GM19238 (cell line): Measurements from ENCODE around the gene NCOA7.

Source experiments
- DNase-seq: peaks from one replicate; pipeline ENCODE4 v3.0.0; 2011; ENCODE audit warnings: low spot score; ENCODE audit not compliant: insufficient read length

NCOA7 gene

DNA sequence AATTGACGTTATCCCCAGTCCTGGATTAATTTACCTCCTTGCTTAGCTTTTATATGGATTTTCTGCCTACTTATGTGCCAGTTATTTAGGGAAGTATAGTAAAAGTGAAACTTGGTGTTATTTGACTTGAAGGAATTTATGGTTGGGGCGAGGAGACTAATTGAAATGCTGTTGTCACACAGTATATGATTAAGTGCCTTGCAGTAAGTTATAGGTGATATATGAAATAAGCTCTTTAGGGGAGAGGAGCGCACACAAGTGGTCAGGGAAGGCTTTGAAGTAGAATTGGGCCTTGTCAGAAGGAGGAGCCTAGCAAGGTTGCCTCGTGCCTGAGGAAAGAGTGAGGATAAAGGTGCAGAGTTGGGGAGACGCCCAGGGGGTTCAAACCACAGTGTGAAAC is 20.5 kb downstream of the NCOA7 start:
- no peak for DNase-seq

- DNase-seq, result no peak
Observed at GRCh38 chr6:125812394-125813292, 21.9 kb downstream of the NCOA7 start.

- no peak for DNase-seq
Observed at GRCh38 chr6:125814481-125814880, 23.7 kb downstream of the NCOA7 start.

GRCh38 chr6:125815080-125815910 is 24.5 kb downstream of the NCOA7 start:
- DNase-seq, result no peak

DNA sequence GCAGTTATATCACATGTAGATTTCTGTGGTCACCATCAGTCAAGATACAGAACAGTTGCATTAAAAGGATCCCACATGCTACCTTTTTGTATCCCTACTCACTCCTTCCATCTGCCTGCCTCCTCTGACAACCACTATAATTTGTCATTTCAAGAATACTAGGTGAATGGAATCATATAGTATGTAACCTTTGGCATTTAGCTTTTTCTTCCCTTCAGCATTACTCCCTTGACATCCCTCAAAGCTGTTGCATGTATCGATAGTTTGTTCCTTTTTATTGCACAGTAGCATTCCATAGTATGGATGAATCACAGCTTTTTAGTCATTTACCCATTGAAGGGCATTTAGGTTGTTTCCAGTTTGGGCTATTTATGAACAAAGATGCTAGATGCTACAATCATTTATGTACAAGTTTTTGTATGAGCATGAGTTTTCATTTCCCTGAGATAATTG is 26.1 kb downstream of the NCOA7 start:
- no peak for DNase-seq

GRCh38 chr6:125818225-125818657 is 27.5 kb downstream of the NCOA7 start:
- no peak for DNase-seq

DNA sequence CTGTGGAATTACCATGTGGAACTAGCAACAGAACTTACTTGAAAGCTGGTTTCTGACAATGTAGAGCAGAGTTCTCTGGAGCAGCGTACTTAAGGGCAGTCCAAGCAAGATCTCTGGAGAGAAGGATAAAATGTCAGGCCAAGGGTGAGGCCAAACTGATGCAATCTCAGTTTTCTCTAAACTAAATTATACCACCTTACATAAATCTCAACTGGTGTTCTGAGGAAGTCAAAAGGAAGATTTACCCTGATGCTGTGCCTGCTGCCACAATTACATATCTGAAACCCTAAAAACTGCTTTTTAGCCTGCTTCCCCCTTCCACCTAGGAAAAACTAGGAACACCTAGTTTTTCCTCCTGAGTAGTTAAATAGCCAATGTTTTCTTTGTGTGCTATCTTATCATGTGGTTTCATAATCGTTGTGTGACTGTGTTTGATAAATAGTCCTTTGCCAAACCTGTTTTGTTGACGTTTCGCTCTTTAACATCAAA is 28.1 kb downstream of the NCOA7 start:
- no peak for DNase-seq

DNA sequence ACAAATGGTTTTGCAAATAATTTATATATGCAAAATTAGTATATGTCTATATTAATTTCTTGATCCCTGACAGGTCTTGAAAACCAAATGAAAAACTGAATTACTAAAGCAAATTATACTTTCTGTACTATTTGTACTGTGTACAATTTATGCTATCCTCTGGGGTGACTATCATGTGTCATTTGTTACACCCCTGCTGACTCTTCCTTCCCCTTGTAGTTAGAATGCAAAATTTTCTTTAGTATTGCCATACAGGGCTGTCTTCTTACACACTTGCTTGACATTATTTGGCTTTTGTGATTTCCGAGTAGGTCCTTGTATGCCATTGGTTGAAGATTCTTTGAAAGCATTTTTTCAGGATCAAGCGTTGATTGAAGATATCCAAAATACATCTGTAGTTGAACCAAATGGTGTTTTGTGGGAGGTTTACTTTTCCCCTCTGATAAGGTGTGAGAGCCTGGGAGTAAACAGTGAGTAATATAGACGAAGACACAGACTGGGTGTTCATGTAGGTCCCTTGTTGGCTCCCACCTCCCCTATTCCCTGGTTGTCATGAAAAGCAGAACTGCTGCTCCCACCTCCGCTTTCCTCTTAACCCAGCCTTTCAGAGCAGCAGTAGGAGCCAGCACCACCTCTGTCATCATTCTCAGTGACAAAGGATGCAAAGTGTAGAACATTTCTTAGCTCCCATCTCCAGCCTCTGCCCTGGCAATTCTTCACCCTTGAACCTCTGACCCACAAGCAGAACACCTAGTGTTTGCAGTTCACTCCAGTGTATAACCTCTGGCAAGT is 29.0 kb downstream of the NCOA7 start:
- no peak for DNase-seq

GRCh38 chr6:125821825-125822281 is 31.1 kb downstream of the NCOA7 start:
- no peak for DNase-seq

DNA sequence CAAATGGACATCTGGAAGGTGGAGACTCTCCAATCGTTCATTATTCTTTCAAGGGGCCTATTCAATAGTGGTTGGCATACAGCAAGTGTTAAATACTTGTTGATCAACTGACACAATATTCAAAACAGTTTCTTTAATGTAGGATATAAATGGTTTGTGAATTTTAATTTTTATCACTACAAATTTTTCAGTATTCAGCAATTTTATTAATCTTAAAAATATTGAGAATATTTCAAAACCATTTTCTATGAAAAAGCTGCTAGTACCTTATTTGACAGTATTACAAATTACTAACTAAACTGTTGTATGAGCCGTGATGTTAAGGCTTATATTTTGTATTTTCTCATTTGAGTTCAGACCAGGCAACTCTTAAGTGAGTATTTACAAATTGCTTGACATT is 32.4 kb downstream of the NCOA7 start:
- DNase-seq, result no peak

DNA sequence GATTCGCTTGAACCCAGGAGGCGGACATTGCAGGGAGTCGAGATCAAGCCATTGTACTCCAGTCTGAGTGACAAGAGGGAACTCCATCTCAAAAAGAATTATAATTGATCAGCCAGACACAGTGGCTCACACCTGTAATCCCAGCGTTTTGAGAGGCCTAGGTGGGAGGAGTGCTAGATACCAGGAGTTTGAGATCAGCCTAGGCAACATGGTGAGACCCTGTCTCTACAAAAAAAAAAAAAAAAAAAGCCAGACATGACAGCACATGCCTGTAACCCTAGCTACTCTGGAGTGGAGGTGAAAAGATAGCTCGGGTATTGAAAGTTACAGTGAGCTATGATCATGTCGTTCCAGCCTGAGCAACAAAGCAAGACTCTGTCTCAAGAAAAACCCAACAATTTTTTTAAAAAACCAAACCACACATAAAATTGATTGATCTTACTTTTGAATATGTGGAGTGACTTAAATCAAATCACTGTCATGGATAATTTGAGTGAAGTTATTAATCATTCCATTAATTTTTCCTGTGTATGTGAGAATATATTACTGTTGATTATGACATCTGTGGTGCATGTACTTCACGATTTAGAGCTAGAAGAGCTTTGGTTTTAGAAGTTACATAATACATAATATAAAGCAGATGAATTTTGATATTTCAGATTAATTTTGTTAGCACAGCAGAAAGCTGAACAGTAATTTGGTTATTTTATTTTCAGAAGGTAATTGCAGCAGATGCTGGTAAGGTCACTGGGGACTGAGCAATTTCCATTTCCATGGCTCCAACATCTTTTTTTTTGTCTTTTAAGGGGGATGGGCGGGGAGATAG is 34.4 kb downstream of the NCOA7 start:
- no peak for DNase-seq

DNA sequence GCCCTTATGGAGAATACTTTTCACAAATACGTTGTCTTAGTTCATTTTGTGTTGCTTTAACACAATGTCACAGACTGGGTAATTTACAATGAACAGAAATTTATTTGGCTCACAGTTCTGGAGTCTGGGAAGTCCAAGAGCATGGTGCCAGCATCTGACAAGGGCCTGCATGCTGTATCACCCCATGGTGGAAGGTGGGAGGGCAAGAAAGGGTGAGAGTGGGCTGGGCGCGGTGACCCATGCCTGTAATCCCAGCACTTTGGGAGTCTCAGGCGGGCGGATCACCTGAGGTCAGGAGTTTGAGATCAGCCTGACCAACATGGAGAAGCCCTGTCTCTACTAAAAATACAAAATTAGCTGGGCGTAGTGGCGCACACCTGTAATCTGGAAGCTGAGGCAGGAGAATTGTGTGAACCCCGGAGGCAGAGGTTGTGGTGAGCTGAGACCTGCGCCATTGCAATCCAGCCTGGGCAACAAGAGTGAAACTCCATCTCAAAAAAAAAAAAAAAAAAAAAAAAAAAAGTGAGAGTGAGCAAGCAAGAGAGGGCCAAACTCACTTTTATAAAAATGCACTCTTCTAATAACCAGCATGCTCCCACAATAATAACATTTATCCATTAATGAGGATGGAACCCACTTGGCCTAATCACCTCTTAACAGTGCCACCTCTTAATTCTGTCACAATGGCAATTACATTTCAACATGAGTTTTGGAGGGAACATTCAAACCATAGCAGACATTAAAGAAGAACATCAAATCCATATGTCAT is 36.1 kb downstream of the NCOA7 start:
- DNase-seq, result no peak

DNA sequence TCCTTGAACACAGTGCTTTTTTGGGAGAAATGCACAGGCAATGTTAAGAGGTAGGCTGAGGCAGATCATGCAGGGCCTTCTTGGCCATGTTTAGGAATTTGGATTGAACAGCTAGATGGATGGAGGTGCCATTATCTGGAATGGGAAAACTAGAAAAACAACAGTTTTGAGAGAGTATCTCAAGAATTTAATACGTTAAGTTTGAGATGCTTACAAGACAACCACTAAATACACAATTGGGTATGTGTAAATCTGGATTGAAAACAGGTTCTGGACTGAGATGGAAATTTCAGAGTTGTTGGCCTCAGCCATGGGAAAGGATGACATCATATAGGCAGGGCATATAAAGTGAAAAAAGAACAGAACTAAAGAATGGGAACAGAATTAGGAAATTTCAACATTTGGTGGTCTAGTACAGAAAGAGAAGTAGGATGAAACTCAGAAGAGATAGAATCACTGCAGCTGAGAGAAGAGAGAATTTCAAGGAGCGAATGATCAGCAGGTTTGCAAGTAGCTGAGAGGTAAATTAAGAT is 37.1 kb downstream of the NCOA7 start:
- no peak for DNase-seq

DNA sequence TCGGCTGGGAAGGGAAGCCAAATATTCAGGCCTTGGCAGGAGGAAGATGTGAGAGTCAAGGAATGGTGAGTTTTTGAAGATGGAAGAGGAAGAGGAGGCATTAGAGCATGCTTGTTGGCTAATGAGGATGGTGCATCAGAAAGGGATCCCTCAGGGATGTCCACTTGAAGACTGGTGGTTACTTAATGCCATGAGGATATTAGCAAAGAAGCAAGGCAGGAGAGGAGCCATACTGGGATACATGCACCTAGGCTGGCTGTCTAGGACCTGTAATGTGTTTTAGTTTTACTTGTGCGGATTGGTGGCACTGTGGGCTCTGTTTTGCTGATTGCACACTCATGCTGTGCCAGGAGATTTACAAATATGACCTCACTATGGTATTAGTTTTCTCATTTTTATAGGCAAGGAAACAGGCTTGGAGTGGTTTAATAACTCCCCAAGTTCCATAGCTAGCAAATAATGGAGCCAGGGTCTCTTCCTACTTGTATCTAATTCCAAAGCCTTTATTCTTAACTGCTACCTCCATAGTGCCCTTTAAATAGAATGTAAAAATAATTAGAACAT is 37.8 kb downstream of the NCOA7 start:
- no peak for DNase-seq

GRCh38 chr6:125829433-125829832 is 38.7 kb downstream of the NCOA7 start:
- no peak for DNase-seq

GRCh38 chr6:125831659-125832058 is 40.9 kb downstream of the NCOA7 start:
- DNase-seq, result no peak

- DNase-seq, result no peak
Observed at GRCh38 chr6:125832391-125833117, 41.8 kb downstream of the NCOA7 start.

DNA sequence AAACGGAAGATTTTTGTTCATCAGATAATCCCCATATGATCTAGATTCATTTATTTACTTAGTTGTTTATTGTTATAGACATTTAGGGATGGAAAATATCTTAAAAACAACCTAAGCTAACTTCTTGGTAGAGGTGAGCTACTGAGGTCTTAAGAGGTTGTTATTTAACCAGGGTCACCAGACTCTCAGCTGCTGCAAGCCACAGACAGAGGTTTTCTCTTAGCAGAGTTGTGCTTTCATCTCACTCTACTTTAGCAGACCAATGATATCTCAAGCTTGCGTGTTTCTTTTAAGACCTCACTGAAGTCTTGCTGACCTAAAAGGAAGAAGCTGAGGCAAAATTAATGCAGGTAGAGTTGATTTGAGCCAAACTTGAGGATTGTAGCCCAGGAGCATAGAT is 43.6 kb downstream of the NCOA7 start:
- no peak for DNase-seq
